WTC11 (cell line): ENCODE measurements around the gene UNC93A. TPM values are rescaled to one million over a fixed set of nuclear protein-coding genes. Genes with fewer than 3 reads are reported as not detected.
"Not testable (repeated sequence)": the region's sequence is repeated elsewhere in the genome, so short reads cannot be mapped to it uniquely, and the experiment has no call there.

Experiments
- ATAC-seq: fragments of 200-7000 bp; cut with Tn5 transposase; 2 replicates; pipeline ENCODE4 v1.10.0; 2021; ENCODE audit warnings: mild to moderate bottlenecking, moderate library complexity
- Bru-seq: library from RNA; stranded (reverse); fragments of 400-500 nt; gene quantifications from one replicate; lab custom pipeline; 2021; lab: Mats Ljungman, UMichigan
- CTCF ChIA-PET: fragments of 300-600 bp; sonication (Branson Sonifier 250); formaldehyde crosslinking; loops from one replicate; lab custom pipeline; 2021; ENCODE audit warnings: antibody characterized with exemption; lab: Charles Lee
- POLR2A ChIA-PET: fragments of 350-600 bp; sonication (Branson Sonifier 250); formaldehyde crosslinking; loops from one replicate; lab custom pipeline; 2021; ENCODE audit warnings: antibody characterized with exemption; lab: Charles Lee
- DNase-seq: peaks from one replicate; pipeline ENCODE4 v3.0.0; 2021; ENCODE audit warnings: low spot score
- H3K27ac Mint-ChIP-seq: 2 replicates; pipeline ENCODE4 v1.8.0; 2021; ENCODE audit warnings: mixed read lengths
- H3K27me3 Mint-ChIP-seq: 2 replicates; pipeline ENCODE4 v1.8.0; 2021; ENCODE audit warnings: low read depth, mild to moderate bottlenecking, moderate library complexity, mixed read lengths
- H3K36me3 Mint-ChIP-seq: 2 replicates; pipeline ENCODE4 v1.8.0; 2021; ENCODE audit warnings: mixed read lengths
- H3K4me1 Mint-ChIP-seq: 2 replicates; pipeline ENCODE4 v1.8.0; 2022; ENCODE audit warnings: mixed read lengths
- H3K4me3 Mint-ChIP-seq: 2 replicates; pipeline ENCODE4 v1.8.0; 2021; ENCODE audit warnings: mild to moderate bottlenecking, moderate library complexity, mixed read lengths
- H3K9me3 Mint-ChIP-seq: 2 replicates; pipeline ENCODE4 v1.8.0; 2021; ENCODE audit warnings: mixed read lengths
- CDX4 ChIP-seq: fragments of 250-450 bp; sonication (Bioruptor Pico); IDR thresholded peaks from 2 replicates; pipeline ENCODE4 v1.9.0; 2021; ENCODE audit warnings: moderate library complexity, mild to moderate bottlenecking, inconsistent platforms, borderline replicate concordance
- CREB1 ChIP-seq: sonication (generic); formaldehyde crosslinking; IDR thresholded peaks from 2 replicates; pipeline ENCODE4 v1.8.0; 2023; ENCODE audit warnings: mild to moderate bottlenecking, missing genetic modification reagents
- E2F4 ChIP-seq: sonication (generic); formaldehyde crosslinking; IDR thresholded peaks from 2 replicates; pipeline ENCODE4 v1.8.1; 2022; ENCODE audit warnings: low read depth, mild to moderate bottlenecking, moderate library complexity, missing genetic modification reagents, borderline replicate concordance
- HMGA2 ChIP-seq: fragments of 250-450 bp; sonication (Bioruptor Pico); IDR thresholded peaks from 2 replicates; pipeline ENCODE4 v1.4.0; 2021; ENCODE audit warnings: mild to moderate bottlenecking, moderate library complexity
- NFYB ChIP-seq: sonication (generic); formaldehyde crosslinking; conservative IDR thresholded peaks from 2 replicates; pipeline ENCODE4 v1.8.0; 2022; ENCODE audit warnings: low read depth, missing genetic modification reagents
- PRRX2 ChIP-seq: fragments of 250-450 bp; sonication (Bioruptor Pico); IDR thresholded peaks from 2 replicates; pipeline ENCODE4 v1.8.0; 2021; ENCODE audit warnings: mild to moderate bottlenecking
- RORB ChIP-seq: fragments of 250-450 bp; sonication (Bioruptor Pico); IDR thresholded peaks from 2 replicates; pipeline ENCODE4 v1.9.0; 2021; ENCODE audit warnings: mild to moderate bottlenecking
- TEAD4 ChIP-seq: sonication (generic); formaldehyde crosslinking; IDR thresholded peaks from 2 replicates; pipeline ENCODE4 v1.8.0; 2022; ENCODE audit warnings: mild to moderate bottlenecking, missing genetic modification reagents
- ZBTB21 ChIP-seq: sonication (generic); formaldehyde crosslinking; IDR thresholded peaks from 2 replicates; pipeline ENCODE4 v1.8.1; 2023; ENCODE audit warnings: mild to moderate bottlenecking, missing genetic modification reagents, borderline replicate concordance
- ZNF416 ChIP-seq: fragments of 250-450 bp; sonication (Bioruptor Pico); IDR thresholded peaks from 2 replicates; pipeline ENCODE4 v1.9.0; 2021; ENCODE audit warnings: mild to moderate bottlenecking, inconsistent platforms
- long read RNA-seq, 3 experiments: library from RNA in 1 of 3; library from capped mRNA in 1 of 3; library from polyadenylated mRNA in 1 of 3; unstranded in 2 of 3; stranded (forward) in 1 of 3; transcript quantifications; one replicate each; pipeline ENCODE4 v2.0.0, GENCODE V29; 2021
- total RNA-seq: library from RNA; stranded (reverse); gene quantifications from 3 replicates; pipeline ENCODE4 v1.2.3, GENCODE V29; 2021
- TF ChIP-seq, protein P1 (sequence below): sonication (generic); formaldehyde crosslinking; IDR thresholded peaks from 2 replicates; pipeline ENCODE4 v1.8.1; 2023; ENCODE audit warnings: mild to moderate bottlenecking, missing genetic modification reagents, moderate library complexity
- TF ChIP-seq, protein P2 (sequence below): sonication (generic); formaldehyde crosslinking; IDR thresholded peaks from 2 replicates; pipeline ENCODE4 v1.8.1; 2023; ENCODE audit warnings: mild to moderate bottlenecking, missing genetic modification reagents

Gene UNC93A
- 0.70 to 3.1 TPM (median 1.8 TPM) in 3 replicates for total RNA-seq
- Bru-seq, nascent RNA: percentile 38 among the genes with signal in this experiment
- long read RNA-seq, experiment 1, partial matches to known transcripts: 0 of 5 reads
- long read RNA-seq, experiment 1, other reads (novel, unspliced or antisense): 5 of 5 reads
- long read RNA-seq, experiment 2, partial matches to known transcripts: 0 of 1 reads
- long read RNA-seq, experiment 2, other reads (novel, unspliced or antisense): 1 of 1 reads
- long read RNA-seq, experiment 3: 0 reads

DNA sequence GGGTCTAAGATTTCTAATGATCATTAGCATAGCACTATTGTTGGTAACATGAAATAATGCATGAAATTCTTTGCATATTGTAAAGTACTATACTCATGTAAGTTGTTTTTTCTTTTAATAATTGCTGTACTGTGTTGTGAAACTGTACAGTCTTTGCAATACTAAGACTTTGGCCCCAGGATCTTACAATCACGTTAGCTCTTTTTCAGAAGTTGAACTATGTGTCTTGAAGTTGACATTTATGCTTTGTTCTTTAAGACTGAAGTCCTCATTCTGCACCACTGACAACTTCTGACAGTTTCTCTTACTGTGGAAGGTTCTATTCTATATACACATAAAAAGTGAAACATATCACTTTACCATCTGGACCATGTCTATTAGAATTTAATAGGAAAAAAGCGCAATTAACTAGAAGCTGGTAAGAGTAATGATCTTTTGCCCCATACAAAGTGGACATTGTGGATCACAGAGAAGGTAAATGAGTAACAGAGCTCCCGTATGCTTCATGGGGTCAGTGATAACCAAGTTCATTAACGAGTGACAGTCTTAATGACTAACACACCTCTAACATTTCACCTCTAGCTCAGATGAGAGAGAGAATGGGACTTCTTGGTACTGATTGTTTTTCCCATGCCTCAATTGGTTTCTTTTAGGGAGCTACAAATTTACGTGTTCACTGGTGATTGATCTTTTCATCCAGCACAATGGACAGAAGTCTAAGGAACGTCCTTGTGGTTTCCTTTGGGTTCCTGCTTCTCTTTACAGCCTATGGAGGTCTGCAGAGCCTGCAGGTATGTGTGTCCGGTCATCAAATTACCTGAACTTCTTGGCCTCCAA lies at the start of gene UNC93A:
TSS of gene UNC93A (plus strand) at position 530 of the 837 bp plus-strand sequence. CDS start at position 705, 175 bp downstream.
- no peaks in the 10 kb centered on the region for H3K36me3 Mint-ChIP-seq
- TF ChIP-seq E2F4 (CRISPR knock-in tag): no peak
- TF ChIP-seq ZBTB21: no peak
- no peak for TF ChIP-seq RORB (CRISPR knock-in tag)
- TF ChIP-seq PRRX2 (CRISPR knock-in tag): no peak
- TF ChIP-seq CDX4 (CRISPR knock-in tag): no peak
- no peak for TF ChIP-seq ZNF416 (CRISPR knock-in tag)
- no peak for TF ChIP-seq CREB1 (CRISPR knock-in tag)
- TF ChIP-seq NFYB: no peak
- TF ChIP-seq, protein P1, sequence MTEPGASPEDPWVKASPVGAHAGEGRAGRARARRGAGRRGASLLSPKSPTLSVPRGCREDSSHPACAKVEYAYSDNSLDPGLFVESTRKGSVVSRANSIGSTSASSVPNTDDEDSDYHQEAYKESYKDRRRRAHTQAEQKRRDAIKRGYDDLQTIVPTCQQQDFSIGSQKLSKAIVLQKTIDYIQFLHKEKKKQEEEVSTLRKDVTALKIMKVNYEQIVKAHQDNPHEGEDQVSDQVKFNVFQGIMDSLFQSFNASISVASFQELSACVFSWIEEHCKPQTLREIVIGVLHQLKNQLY (CRISPR knock-in tag): no peak
- TF ChIP-seq TEAD4 (CRISPR knock-in tag): no peak
- TF ChIP-seq, protein P2, sequence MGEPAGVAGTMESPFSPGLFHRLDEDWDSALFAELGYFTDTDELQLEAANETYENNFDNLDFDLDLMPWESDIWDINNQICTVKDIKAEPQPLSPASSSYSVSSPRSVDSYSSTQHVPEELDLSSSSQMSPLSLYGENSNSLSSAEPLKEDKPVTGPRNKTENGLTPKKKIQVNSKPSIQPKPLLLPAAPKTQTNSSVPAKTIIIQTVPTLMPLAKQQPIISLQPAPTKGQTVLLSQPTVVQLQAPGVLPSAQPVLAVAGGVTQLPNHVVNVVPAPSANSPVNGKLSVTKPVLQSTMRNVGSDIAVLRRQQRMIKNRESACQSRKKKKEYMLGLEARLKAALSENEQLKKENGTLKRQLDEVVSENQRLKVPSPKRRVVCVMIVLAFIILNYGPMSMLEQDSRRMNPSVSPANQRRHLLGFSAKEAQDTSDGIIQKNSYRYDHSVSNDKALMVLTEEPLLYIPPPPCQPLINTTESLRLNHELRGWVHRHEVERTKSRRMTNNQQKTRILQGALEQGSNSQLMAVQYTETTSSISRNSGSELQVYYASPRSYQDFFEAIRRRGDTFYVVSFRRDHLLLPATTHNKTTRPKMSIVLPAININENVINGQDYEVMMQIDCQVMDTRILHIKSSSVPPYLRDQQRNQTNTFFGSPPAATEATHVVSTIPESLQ (CRISPR knock-in tag): no peak
- no peaks in the 10 kb centered on the region for H3K9me3 Mint-ChIP-seq
- H3K27me3 Mint-ChIP-seq: no peaks in the 10 kb centered on the region; the same call in none of the 2 replicates
- H3K27ac Mint-ChIP-seq: no peak within 1 kb of the TSS
- no peak for DNase-seq
- ATAC-seq: no peak
- ChIA-PET POLR2A (no interaction called here), CTCF (interaction anchor here (1.2 to 4.7 kb wide), 2 partner anchors 35 to 61 kb away, joined by 3 to 17 read pairs; no protein-coding TSS in a partner anchor)
- no peak within 1 kb of the TSS for H3K4me3 Mint-ChIP-seq
- peaks cover 23% of the 10 kb centered on the region for H3K4me1 Mint-ChIP-seq

GRCh38 chr6:167241321-167242134 lies 49.6 kb upstream of the UNC93A start:
- ATAC-seq, H3K27me3 Mint-ChIP-seq, POLR2A ChIA-PET, H3K9me3 Mint-ChIP-seq, CTCF ChIA-PET, H3K4me3 Mint-ChIP-seq, DNase-seq: not testable (repeated sequence)
- Mint-ChIP-seq H3K36me3 (peaks cover 51% of the 10 kb centered on the region), H3K4me1 (peaks cover 88% of the 10 kb centered on the region), H3K27ac (peak overlapping the region; percentile 46; the same call in 1 of the 2 replicates)
- 0 out of 2 replicates have a peak, but pooled peaks have one; percentile 4 for TF ChIP-seq HMGA2 (CRISPR knock-in tag)

GRCh38 chr6:167242135-167242506 lies 49.0 kb upstream of the UNC93A start:
- POLR2A ChIA-PET, DNase-seq, ATAC-seq, CTCF ChIA-PET, H3K9me3 Mint-ChIP-seq, H3K4me3 Mint-ChIP-seq, H3K27me3 Mint-ChIP-seq: not testable (repeated sequence)
- peaks cover 88% of the 10 kb centered on the region for H3K4me1 Mint-ChIP-seq
- peak overlapping the region; percentile 91; the same call in 1 of the 2 replicates for H3K27ac Mint-ChIP-seq
- peaks cover 51% of the 10 kb centered on the region for H3K36me3 Mint-ChIP-seq

- Mint-ChIP-seq H3K27ac (peak overlapping the region; percentile 91), H3K4me1 (peaks cover 87% of the 10 kb centered on the region), H3K36me3 (peaks cover 50% of the 10 kb centered on the region)
- DNase-seq, H3K9me3 Mint-ChIP-seq, CTCF ChIA-PET, H3K27me3 Mint-ChIP-seq, ATAC-seq, H3K4me3 Mint-ChIP-seq, POLR2A ChIA-PET: not testable (repeated sequence)
These were observed 48.5 kb upstream of the UNC93A start for GRCh38 chr6:167242511-167243051.
